ENCODE data around the gene ANXA9. TPM values are rescaled to one million over a fixed set of nuclear protein-coding genes. Genes with fewer than 3 reads are reported as not detected.
A peak's percentile ranks its signal among the peaks of the same experiment; 100 is the strongest.

The ANXA9 gene
- total RNA-seq, 1 experiment from 2014 or later, result 2.7 TPM

DNA sequence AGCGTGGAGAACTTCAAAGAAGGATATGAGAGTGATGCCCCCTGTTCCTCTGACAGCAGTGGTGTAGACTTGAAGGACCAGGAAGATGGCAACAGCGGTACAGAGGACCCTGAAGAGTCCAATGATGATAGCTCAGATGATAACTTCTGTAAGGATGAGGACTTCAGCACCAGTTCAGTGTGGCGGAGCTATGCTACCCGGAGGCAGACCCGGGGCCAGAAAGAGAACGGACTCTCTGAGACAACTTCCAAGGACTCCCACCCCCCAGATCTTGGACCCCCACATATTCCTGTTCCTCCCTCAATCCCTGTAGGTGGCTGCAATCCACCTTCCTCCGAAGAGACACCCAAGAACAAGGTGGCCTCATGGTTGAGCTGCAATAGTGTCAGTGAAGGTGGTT, 21.4 kb upstream of the ANXA9 start:
- Histone ChIP-seq H3K9me3 (ENCODE audit: control insufficient read depth in 1 of 2, insufficient read depth in 1 of 2, low read depth in 1 of 2, low read length in 2 of 2) (no peaks in the 10 kb centered on the region), H3K9ac (ENCODE audit: low read length) (no peak overlapping the region), H3K4me3 (replicated peaks in 1 of 2; ENCODE audit: low read depth in 1 of 2, low read length in 2 of 2) (no peak overlapping the region), H3K27ac (ENCODE audit: low read depth, low read length) (no peak overlapping the region), H2AFZ (ENCODE audit: low read depth, low read length, poor library complexity, severe bottlenecking) (no peak overlapping the region), H3K4me1 (ENCODE audit: control insufficient read depth in 1 of 2, insufficient read depth in 2 of 2, low read length in 2 of 2) (no peaks in the 10 kb centered on the region), H4K20me1 (ENCODE audit: insufficient read depth) (no peaks in the 10 kb centered on the region), H3K4me2 (ENCODE audit: low read length) (no peak overlapping the region), H3K79me2 (ENCODE audit: insufficient read depth, low read length) (no peaks in the 10 kb centered on the region), H3K27me3 (ENCODE audit: insufficient read depth, low read length) (no peaks in the 10 kb centered on the region), H3K36me3 (ENCODE audit: control insufficient read depth in 1 of 2, insufficient read depth in 2 of 2, low read length in 2 of 2) (peaks cover 46 to 55% of the 10 kb centered on the region in 2 experiments), H3K9me2 (ENCODE audit: insufficient read depth) (no peaks in the 10 kb centered on the region)
- ATAC-seq, result no peak
- no peak for DNase-seq (ENCODE audit: low read depth, low spot score)
- TF ChIP-seq ZNF274 (IDR thresholded peaks at IDR 0.05; ENCODE audit: low read depth, low read length), result no peak
- no peak for TF ChIP-seq SIN3A (IDR thresholded peaks at IDR 0.05; ENCODE audit: low read depth)
- TF ChIP-seq ELF1 (IDR thresholded peaks at IDR 0.05; ENCODE audit: borderline replicate concordance, low read depth), result no peak
- TF ChIP-seq CEBPB (IDR thresholded peaks at IDR 0.05; ENCODE audit: low read depth), result no peak
- TF ChIP-seq, protein P1, sequence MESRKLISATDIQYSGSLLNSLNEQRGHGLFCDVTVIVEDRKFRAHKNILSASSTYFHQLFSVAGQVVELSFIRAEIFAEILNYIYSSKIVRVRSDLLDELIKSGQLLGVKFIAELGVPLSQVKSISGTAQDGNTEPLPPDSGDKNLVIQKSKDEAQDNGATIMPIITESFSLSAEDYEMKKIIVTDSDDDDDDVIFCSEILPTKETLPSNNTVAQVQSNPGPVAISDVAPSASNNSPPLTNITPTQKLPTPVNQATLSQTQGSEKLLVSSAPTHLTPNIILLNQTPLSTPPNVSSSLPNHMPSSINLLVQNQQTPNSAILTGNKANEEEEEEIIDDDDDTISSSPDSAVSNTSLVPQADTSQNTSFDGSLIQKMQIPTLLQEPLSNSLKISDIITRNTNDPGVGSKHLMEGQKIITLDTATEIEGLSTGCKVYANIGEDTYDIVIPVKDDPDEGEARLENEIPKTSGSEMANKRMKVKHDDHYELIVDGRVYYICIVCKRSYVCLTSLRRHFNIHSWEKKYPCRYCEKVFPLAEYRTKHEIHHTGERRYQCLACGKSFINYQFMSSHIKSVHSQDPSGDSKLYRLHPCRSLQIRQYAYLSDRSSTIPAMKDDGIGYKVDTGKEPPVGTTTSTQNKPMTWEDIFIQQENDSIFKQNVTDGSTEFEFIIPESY (IDR thresholded peaks at IDR 0.05; ENCODE audit: extremely low read depth, insufficient replicate concordance, low read length), result no peak
- no peak for TF ChIP-seq FOSL1 (IDR thresholded peaks at IDR 0.05; ENCODE audit: low read depth)
- TF ChIP-seq EZH2 (IDR thresholded peaks at IDR 0.05), result no peak
- TF ChIP-seq, protein P2, sequence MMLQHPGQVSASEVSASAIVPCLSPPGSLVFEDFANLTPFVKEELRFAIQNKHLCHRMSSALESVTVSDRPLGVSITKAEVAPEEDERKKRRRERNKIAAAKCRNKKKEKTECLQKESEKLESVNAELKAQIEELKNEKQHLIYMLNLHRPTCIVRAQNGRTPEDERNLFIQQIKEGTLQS (IDR thresholded peaks at IDR 0.05), result no peak
- TF ChIP-seq POLR2AphosphoS5 (IDR thresholded peaks at IDR 0.05; ENCODE audit: low read depth, low read length), result no peak
- no peak for TF ChIP-seq YY1 (IDR thresholded peaks at IDR 0.05; ENCODE audit: extremely low read depth, insufficient replicate concordance, low read depth, low read length)
- no peak for TF ChIP-seq EGR1 (IDR thresholded peaks at IDR 0.05; ENCODE audit: low read depth)
- no peak for TF ChIP-seq CBX3 (IDR thresholded peaks at IDR 0.05; ENCODE audit: low read depth)
- TF ChIP-seq SP1 (IDR thresholded peaks at IDR 0.05; ENCODE audit: low read depth), result no peak
- BruUV-seq (replicated peaks), result TSS peak; percentile 26
- intact Hi-C loops (cut with micrococcal nuclease), result no loop called here
- RAD21 ChIA-PET (ENCODE audit: low non-redundant PET in 1 of 2, low total read pairs in 2 of 2, uncharacterized antibody in 2 of 2, unreplicated experiment in 2 of 2), result no interaction called here
- CTCF ChIA-PET, result no interaction called here
- POLR2A ChIA-PET, result interaction anchor here (0.5 kb wide), 1 partner anchor 318 kb away, joined by 3 read pairs; no protein-coding TSS in a partner anchor
